Thyroid gland (tissue), 4 donors: Measurements from ENCODE around the gene SPP2. TPM values are rescaled to one million over a fixed set of nuclear protein-coding genes. Genes with fewer than 3 reads are reported as not detected.

ENCODE experiments used
- DNase-seq, 2 donors: peaks; one replicate each; pipeline ENCODE4 v3.0.0-alpha.2; 2019
- H3K27ac ChIP-seq, 3 donors: fragments of 200-600 bp; sonication (generic); 1 replicate in 2 of 3; 2 replicates in 1 of 3; pipeline ENCODE4 v1.5.1; 2016 to 2019; ENCODE audit warnings: mild to moderate bottlenecking in 1 of 3, moderate library complexity in 1 of 3
- H3K27me3 ChIP-seq: fragments of 200-600 bp; sonication (generic); one replicate; pipeline ENCODE4 v1.5.1; 2019
- H3K36me3 ChIP-seq, 2 donors: fragments of 200-600 bp; sonication (generic); one replicate each; pipeline ENCODE4 v1.5.1; 2016 to 2019
- H3K4me1 ChIP-seq, 2 donors: fragments of 200-600 bp; sonication (generic); one replicate each; pipeline ENCODE4 v1.5.1; 2017 to 2019
- H3K4me3 ChIP-seq, 3 donors: fragments of 200-600 bp; sonication (generic); replicated peaks in 1 of 3; 1 replicate in 2 of 3; 2 replicates in 1 of 3; pipeline ENCODE4 v1.5.1; 2016; ENCODE audit warnings: mild to moderate bottlenecking in 1 of 3
- H3K9me3 ChIP-seq: fragments of 200-600 bp; sonication (generic); one replicate; pipeline ENCODE4 v1.5.1; 2017
- CTCF ChIP-seq, 6 experiments: fragments of 200-600 bp in 3 of 6; fragments of 450-650 bp in 3 of 6; sonication (generic) in 3 of 6; IDR thresholded peaks; one replicate each; pipeline ENCODE4 v1.5.1; 2016 to 2019; ENCODE audit warnings: antibody characterized with exemption in 6 of 6, mild to moderate bottlenecking in 2 of 6, inconsistent platforms in 1 of 6, moderate library complexity in 1 of 6
- POLR2A ChIP-seq, 2 donors: fragments of 450-650 bp; IDR thresholded peaks; one replicate each; pipeline ENCODE4 v1.6.1; 2017; ENCODE audit warnings: antibody characterized with exemption in 2 of 2, mild to moderate bottlenecking in 2 of 2, moderate library complexity in 1 of 2
- WGBS, 2 donors: methylation state at CpG; one replicate each; pipeline ENCODE4 v1.1.5; 2017; 5-methylcytosine and 5-hydroxymethylcytosine counted together
- intact Hi-C: fragments of 100-400 bp; cut with DNase I; formaldehyde crosslinking; loops from one replicate; pipeline ENCODE4 v1.15.1; 2023
- total RNA-seq, 4 donors: library from RNA; depleted of rRNA; stranded (reverse); fragments of >200 nt; gene quantifications; one replicate each; pipeline ENCODE4 v1.2.3, GENCODE V29; 2016

The SPP2 gene
- not detected for total RNA-seq

GRCh38 chr2:234050455-234051135 lies at the start of gene SPP2:
Gene SPP2, plus strand, starts transcription at chr2:234050702. Its CDS starts 85 bp downstream, at chr2:234050787.
- no peaks in the 10 kb centered on the region for H3K27me3 ChIP-seq
- intact Hi-C loops: no loop called here
- DNase-seq: no peak
- no peaks in the 10 kb centered on the region for H3K4me1 ChIP-seq
- H3K36me3 ChIP-seq: no peaks in the 10 kb centered on the region
- H3K27ac ChIP-seq: no peak within 1 kb of the TSS
- WGBS, 2 donors: 87 to 88% methylated on average over 9 of the region's 9 CpGs
- H3K9me3 ChIP-seq: no peaks in the 10 kb centered on the region
- no peak within 1 kb of the TSS for H3K4me3 ChIP-seq
- TF ChIP-seq CTCF (IDR thresholded peaks at IDR 0.05): no peak
- TF ChIP-seq POLR2A (IDR thresholded peaks at IDR 0.05): no peak

- H3K4me1 ChIP-seq: no peaks in the 10 kb centered on the region
- no peaks in the 10 kb centered on the region for H3K36me3 ChIP-seq
- TF ChIP-seq POLR2A (IDR thresholded peaks at IDR 0.05) (no peak), CTCF (IDR thresholded peaks at IDR 0.05) (no peak)
- no peak overlapping the region for H3K27ac ChIP-seq
- no peak overlapping the region for H3K4me3 ChIP-seq
- H3K9me3 ChIP-seq: no peaks in the 10 kb centered on the region
- 81 to 82% methylated on average over 8 of the region's 8 CpGs for WGBS, 2 donors
- intact Hi-C loops: no loop called here
- DNase-seq: no peak
- no peaks in the 10 kb centered on the region for H3K27me3 ChIP-seq
Observed at GRCh38 chr2:234001380-234002160, 48.9 kb upstream of the SPP2 start.

GRCh38 chr2:234002281-234002680 lies 48.2 kb upstream of the SPP2 start:
- Histone ChIP-seq H3K4me3 (no peak overlapping the region), H3K9me3 (no peaks in the 10 kb centered on the region), H3K27ac (no peak overlapping the region), H3K27me3 (no peaks in the 10 kb centered on the region), H3K36me3 (no peaks in the 10 kb centered on the region), H3K4me1 (no peaks in the 10 kb centered on the region)
- intact Hi-C loops: no loop called here
- DNase-seq: no peak
- TF ChIP-seq POLR2A (IDR thresholded peaks at IDR 0.05): no peak
- no peak for TF ChIP-seq CTCF (IDR thresholded peaks at IDR 0.05)
- WGBS, 2 donors: 85 to 89% methylated on average over 4 of the region's 4 CpGs

- Histone ChIP-seq H3K4me1 (no peaks in the 10 kb centered on the region), H3K4me3 (no peak overlapping the region), H3K27me3 (no peaks in the 10 kb centered on the region), H3K27ac (no peak overlapping the region), H3K9me3 (no peaks in the 10 kb centered on the region), H3K36me3 (no peaks in the 10 kb centered on the region)
- no peak for DNase-seq
- intact Hi-C loops: no loop called here
- TF ChIP-seq POLR2A (IDR thresholded peaks at IDR 0.05) (no peak), CTCF (IDR thresholded peaks at IDR 0.05) (no peak)
- 40 to 54% methylated on average over 8 of the region's 8 CpGs for WGBS, 2 donors
Observed at GRCh38 chr2:234003972-234004617, 46.4 kb upstream of the SPP2 start.

GRCh38 chr2:234005126-234005525 lies 45.4 kb upstream of the SPP2 start:
- Histone ChIP-seq H3K27me3 (no peaks in the 10 kb centered on the region), H3K4me1 (no peaks in the 10 kb centered on the region), H3K27ac (no peak overlapping the region), H3K36me3 (no peaks in the 10 kb centered on the region), H3K4me3 (no peak overlapping the region), H3K9me3 (no peaks in the 10 kb centered on the region)
- 77 to 86% methylated on average over 2 of the region's 2 CpGs for WGBS, 2 donors
- intact Hi-C loops: no loop called here
- no peak for DNase-seq
- TF ChIP-seq POLR2A (IDR thresholded peaks at IDR 0.05) (no peak), CTCF (IDR thresholded peaks at IDR 0.05) (no peak)
